GM12878 (cell line): ENCODE measurements around the gene DNAH8. TPM values are rescaled to one million over a fixed set of nuclear protein-coding genes. Genes with fewer than 3 reads are reported as not detected.

Experiments
- ATAC-seq: fragments of 200-7000 bp; cut with Tn5 transposase; 3 replicates; pipeline ENCODE4 v1.9.1; 2020; ENCODE audit warnings: mild to moderate bottlenecking, moderate library complexity
- BruUV-seq: library from RNA; stranded (reverse); fragments of 400-500 nt; replicated peaks from 2 replicates; lab custom pipeline; 2021; lab: Mats Ljungman, UMichigan
- CTCF ChIA-PET: fragments of 300-600 bp; sonication (Branson Sonifier 250); formaldehyde crosslinking; extraction: SDS; loops from one replicate; lab custom pipeline; 2021; ENCODE audit warnings: inconsistent platforms; lab: Yijun Ruan, JAX
- POLR2A ChIA-PET: fragments of 350-600 bp; formaldehyde crosslinking; extraction: SDS; loops from one replicate; lab custom pipeline; 2021; ENCODE audit warnings: inconsistent platforms; lab: Charles Lee
- RAD21 ChIA-PET: fragments of 300-600 bp; sonication (Branson Sonifier 250); formaldehyde crosslinking; loops from one replicate; lab custom pipeline; 2023; ENCODE audit warnings: antibody characterized with exemption; ENCODE audit not compliant: unreplicated experiment; lab: Charles Lee
- SMC1A ChIA-PET: fragments of 300-600 bp; sonication (Branson Sonifier 250); formaldehyde crosslinking; loops from one replicate; lab custom pipeline; 2023; ENCODE audit not compliant: unreplicated experiment, uncharacterized antibody; lab: Charles Lee
- DNase-seq: peaks from one replicate; pipeline ENCODE4 v3.0.0-alpha.2; 2011; ENCODE audit warnings: low read depth, low spot score
- FAIRE-seq: peaks from 3 replicates; lab custom pipeline; 2011; peaks lifted over from hg19 to GRCh38; lab: Jason Lieb, UNC
- H2AFZ ChIP-seq: 2 replicates; pipeline ENCODE4 v1.6.0; 2011; ENCODE audit warnings: low read depth, low read length, control low read depth; ENCODE audit not compliant: control insufficient read depth
- H3K27ac ChIP-seq: 2 replicates; pipeline ENCODE4 v1.5.1; 2011; ENCODE audit warnings: control low read depth; ENCODE audit not compliant: control insufficient read depth, insufficient read depth
- H3K27me3 ChIP-seq, 2 experiments: replicated peaks in 1 of 2; 2 replicates each; pipeline versions ENCODE4 v1.6.0 to v1.6.1; 2011; ENCODE audit warnings: low read length in 1 of 2; ENCODE audit not compliant: control insufficient read depth in 2 of 2, insufficient read depth in 2 of 2
- H3K36me3 ChIP-seq, 2 experiments: 2 replicates each; pipeline ENCODE4 v1.5.1; 2011; ENCODE audit warnings: low read length in 1 of 2; ENCODE audit not compliant: control insufficient read depth in 2 of 2, insufficient read depth in 2 of 2
- H3K4me1 ChIP-seq: 2 replicates; pipeline ENCODE4 v1.6.1; 2011; ENCODE audit warnings: mild to moderate bottlenecking, low read length, moderate library complexity, mixed read lengths; ENCODE audit not compliant: control insufficient read depth, insufficient read depth
- H3K4me2 ChIP-seq: 2 replicates; pipeline ENCODE4 v1.6.0; 2011; ENCODE audit warnings: control low read depth; ENCODE audit not compliant: control insufficient read depth, insufficient read depth
- H3K4me3 ChIP-seq: fragments of 200-600 bp; sonication (generic); 2 replicates; pipeline ENCODE4 v1.5.1; 2016
- H3K79me2 ChIP-seq: 2 replicates; pipeline ENCODE4 v1.6.0; 2011; ENCODE audit warnings: low read length; ENCODE audit not compliant: control insufficient read depth, insufficient read depth
- H3K9ac ChIP-seq: 2 replicates; pipeline ENCODE4 v1.8.0; 2011; ENCODE audit warnings: low read length, control low read depth, mixed read lengths; ENCODE audit not compliant: control insufficient read depth, insufficient read depth
- H3K9me3 ChIP-seq: replicated peaks from 3 replicates; pipeline ENCODE4 v1.5.1; 2011; ENCODE audit warnings: mild to moderate bottlenecking, low read length; ENCODE audit not compliant: control insufficient read depth, insufficient read depth
- H4K20me1 ChIP-seq: 2 replicates; pipeline ENCODE4 v1.6.0; 2011; ENCODE audit not compliant: control insufficient read depth, insufficient read depth
- IKZF1 ChIP-seq: fragments of 450-650 bp; conservative IDR thresholded peaks from 2 replicates; pipeline ENCODE4 v1.6.1; 2017; ENCODE audit warnings: antibody characterized with exemption, mild to moderate bottlenecking
- MYC ChIP-seq: IDR thresholded peaks from 2 replicates; pipeline ENCODE4 v1.6.1; 2011; ENCODE audit warnings: mild to moderate bottlenecking, low read length, moderate library complexity, inconsistent platforms; ENCODE audit not compliant: insufficient read depth, insufficient replicate concordance, insufficient read length, severe bottlenecking
- NFYA ChIP-seq: IDR thresholded peaks from 2 replicates; pipeline ENCODE4 v1.6.1; 2011; ENCODE audit warnings: low read depth, mild to moderate bottlenecking, low read length, improper control_type of control experiment, borderline replicate concordance
- NRF1 ChIP-seq: conservative IDR thresholded peaks from 2 replicates; pipeline ENCODE4 v1.6.1; 2011; ENCODE audit warnings: mild to moderate bottlenecking, low read depth, low read length, improper control_type of control experiment
- PBX3 ChIP-seq: IDR thresholded peaks from 2 replicates; pipeline ENCODE4 v1.6.1; 2011; ENCODE audit warnings: mild to moderate bottlenecking, low read depth, low read length, moderate library complexity; ENCODE audit not compliant: insufficient replicate concordance
- RAD51 ChIP-seq: fragments of 450-650 bp; IDR thresholded peaks from 2 replicates; pipeline ENCODE4 v1.6.1; 2016; ENCODE audit warnings: moderate library complexity, mild to moderate bottlenecking, inconsistent platforms
- RFX5 ChIP-seq: IDR thresholded peaks from 2 replicates; pipeline ENCODE4 v1.6.1; 2011; ENCODE audit warnings: low read depth, low read length, improper control_type of control experiment
- SPI1 ChIP-seq: IDR thresholded peaks from 2 replicates; pipeline ENCODE4 v1.6.1; 2011; ENCODE audit warnings: low read depth, mild to moderate bottlenecking, low read length, moderate library complexity, borderline replicate concordance; ENCODE audit not compliant: insufficient read depth
- SREBF1 ChIP-seq: IDR thresholded peaks from 2 replicates; pipeline ENCODE4 v1.6.1; 2012; ENCODE audit warnings: mild to moderate bottlenecking, low read length
- STAT3 ChIP-seq: IDR thresholded peaks from 2 replicates; pipeline ENCODE4 v1.6.1; 2011; ENCODE audit warnings: low read depth, low read length, improper control_type of control experiment
- TARDBP ChIP-seq: IDR thresholded peaks from 2 replicates; pipeline ENCODE4 v1.6.1; 2016; ENCODE audit warnings: borderline replicate concordance
- TCF7 ChIP-seq: IDR thresholded peaks from 2 replicates; pipeline ENCODE4 v1.6.1; 2014; ENCODE audit warnings: antibody characterized with exemption, borderline replicate concordance
- ZSCAN29 ChIP-seq: fragments of 450-650 bp; IDR thresholded peaks from 2 replicates; pipeline ENCODE4 v1.6.1; 2017; ENCODE audit warnings: mild to moderate bottlenecking, moderate library complexity
- WGBS: methylation state at CpG from one replicate; pipeline ENCODE4 v1.1.6; 2016; ENCODE audit warnings: low lambda C conversion rate; ENCODE audit not compliant: insufficient replicate concordance, insufficient coverage; ENCODE audit errors: missing lambda C conversion rate; 5-methylcytosine and 5-hydroxymethylcytosine counted together
- in situ Hi-C: fragments of 300-500 bp; cut with MboI; formaldehyde crosslinking; loops from 9 replicates; pipeline ENCODE4 v1.14.3; 2018; ENCODE audit warnings: mixed read lengths
- intact Hi-C: fragments of 100-400 bp; cut with micrococcal nuclease; formaldehyde crosslinking; loops from one replicate; pipeline ENCODE4 v1.14.2; 2022; ENCODE audit not compliant: unreplicated experiment
- polyA plus RNA-seq, 11 experiments: library from polyadenylated mRNA; depleted of rRNA in 4 of 11; unstranded in 6 of 11; stranded (reverse) in 5 of 11; fragments of >200 nt; fragmentation: Nextera tagmentation in 4 of 11; fragmentation: Illumina TruSeq in 1 of 11; extraction: Ambion mirVana in 4 of 11; extraction: Trizol in 1 of 11; gene quantifications; 1 replicate in 1 of 11; 2 replicates in 10 of 11; pipeline versions ENCODE4 v1.2.1 to v1.2.3, GENCODE V29; 2011 to 2016; ENCODE audit warnings: inconsistent platforms in 2 of 11, missing spikeins in 2 of 11, low read depth in 1 of 11
- total RNA-seq, 4 experiments: library from RNA; depleted of rRNA in 3 of 4; stranded (reverse); fragments of >200 nt in 3 of 4; fragmentation: Illumina TruSeq in 1 of 4; extraction: Trizol in 1 of 4; gene quantifications; 2 replicates each; pipeline versions ENCODE4 v1.2.1 to v1.2.3, GENCODE V29; 2013 to 2021
- TF ChIP-seq, protein P1 (sequence below): fragments of 450-650 bp; conservative IDR thresholded peaks from 2 replicates; pipeline ENCODE4 v1.6.1; 2017; ENCODE audit warnings: mild to moderate bottlenecking, moderate library complexity

Gene DNAH8
- total and polyA plus RNA-seq, 10 of the 15 experiments (the other 5 are each of a cell fraction or from before 2014, with no cell fraction given) = 0.02 to 0.34 (median 0.10) TPM; not detected in 3

DNA sequence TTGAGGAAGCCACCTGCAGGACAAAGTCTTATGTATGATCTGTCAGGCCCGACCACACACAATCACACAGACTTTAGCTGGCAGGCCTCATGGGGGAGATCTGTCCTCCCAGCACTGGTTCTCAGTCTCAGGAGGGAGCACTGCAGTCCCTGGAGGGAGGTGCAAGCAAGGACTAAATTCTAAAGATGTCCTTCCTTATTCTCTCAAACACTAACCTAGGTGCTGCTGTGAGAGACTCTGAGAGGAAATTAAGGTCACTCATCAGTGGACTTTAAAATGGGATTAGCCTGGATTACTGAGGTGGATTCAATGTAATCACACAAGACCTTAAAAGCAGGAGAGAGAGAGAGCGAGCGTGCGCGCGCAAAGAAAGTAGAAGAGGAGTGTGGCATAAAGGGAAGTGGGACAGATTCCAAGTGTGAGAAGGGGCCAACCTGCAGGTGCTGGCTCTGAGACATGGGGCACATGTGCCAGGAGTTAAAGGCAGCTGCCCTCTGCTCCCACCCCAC, 26.5 kb upstream of the DNAH8 start (continued):
- peak; percentile 74 for TF ChIP-seq SPI1
- TF ChIP-seq TCF7 = no peak
- no peak for TF ChIP-seq SREBF1

GRCh38 chr6:38695227-38695900, 19.7 kb upstream of the DNAH8 start:
- CTCF ChIA-PET = interaction anchor here (0.6 to 1.0 kb wide), 4 partner anchors 13 to 1023 kb away, joined by 3 to 4 read pairs (median 3); no protein-coding TSS in a partner anchor
- Histone ChIP-seq H3K4me1 (no peaks in the 10 kb centered on the region), H3K27ac (no peak overlapping the region), H3K27me3 (no peaks in the 10 kb centered on the region), H4K20me1 (no peaks in the 10 kb centered on the region)
- SMC1A ChIA-PET = interaction anchor here (0.8 to 1.3 kb wide), 2 partner anchors 7 to 41 kb away, joined by 3 to 4 read pairs; no protein-coding TSS in a partner anchor
- TF ChIP-seq NFYA (no peak), MYC (no peak), NRF1 (no peak), RAD51 (no peak), TARDBP (no peak), IKZF1 (no peak), RFX5 (no peak), SPI1 (no peak), PBX3 (no peak), STAT3 (no peak), ZSCAN29 (no peak)
- TF ChIP-seq, protein P1, sequence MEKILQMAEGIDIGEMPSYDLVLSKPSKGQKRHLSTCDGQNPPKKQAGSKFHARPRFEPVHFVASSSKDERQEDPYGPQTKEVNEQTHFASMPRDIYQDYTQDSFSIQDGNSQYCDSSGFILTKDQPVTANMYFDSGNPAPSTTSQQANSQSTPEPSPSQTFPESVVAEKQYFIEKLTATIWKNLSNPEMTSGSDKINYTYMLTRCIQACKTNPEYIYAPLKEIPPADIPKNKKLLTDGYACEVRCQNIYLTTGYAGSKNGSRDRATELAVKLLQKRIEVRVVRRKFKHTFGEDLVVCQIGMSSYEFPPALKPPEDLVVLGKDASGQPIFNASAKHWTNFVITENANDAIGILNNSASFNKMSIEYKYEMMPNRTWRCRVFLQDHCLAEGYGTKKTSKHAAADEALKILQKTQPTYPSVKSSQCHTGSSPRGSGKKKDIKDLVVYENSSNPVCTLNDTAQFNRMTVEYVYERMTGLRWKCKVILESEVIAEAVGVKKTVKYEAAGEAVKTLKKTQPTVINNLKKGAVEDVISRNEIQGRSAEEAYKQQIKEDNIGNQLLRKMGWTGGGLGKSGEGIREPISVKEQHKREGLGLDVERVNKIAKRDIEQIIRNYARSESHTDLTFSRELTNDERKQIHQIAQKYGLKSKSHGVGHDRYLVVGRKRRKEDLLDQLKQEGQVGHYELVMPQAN = no peak
- TF ChIP-seq, all 136 proteins: peak for 0
- Histone ChIP-seq H2AFZ (no peak overlapping the region), H3K9ac (no peak overlapping the region), H3K4me3 (no peak overlapping the region), H3K9me3 (peaks cover 3% of the 10 kb centered on the region; the same call in 2 of the 3 replicates), H3K79me2 (peaks cover 26% of the 10 kb centered on the region), H3K36me3 (no peaks in the 10 kb centered on the region; a peak in 1 of 4 replicates), H3K4me2 (no peak overlapping the region)
- ATAC-seq (no peak), DNase-seq (no peak), FAIRE-seq (no peak)
- in situ Hi-C loops (no loop called here), intact Hi-C loops (no loop called here)
- WGBS = 93% methylated on average over 2 of the region's 2 CpGs
- ChIA-PET POLR2A (interaction anchor here (0.5 kb wide), 1 partner anchor 8 kb away, joined by 5 read pairs; the partner anchor contains the start of gene GLO1), RAD21 (no interaction called here)
- BruUV-seq = no TSS peak
